NCI-H1048 (cell line): ENCODE results near the gene CALML6.

Experiments used
- DNase-seq: peaks from one replicate; lab custom pipeline; 2025; lab: John Stamatoyannopoulos, UW

The CALML6 gene

GRCh38 chr1:1965546-1965945 is 50.5 kb downstream of the CALML6 start:
- DNase-seq: no peak

- no peak for DNase-seq
Observed at GRCh38 chr1:1966071-1966740, 51.1 kb downstream of the CALML6 start.
